Retinal pigment epithelial cell (primary cell): ENCODE results near the gene CDC42BPG.

Source experiments
- DNase-seq: peaks from one replicate; pipeline ENCODE4 v3.0.0-alpha.2; 2010; ENCODE audit warnings: low read depth
- H3K4me3 ChIP-seq: 2 replicates; pipeline ENCODE4 v1.5.1; 2011; ENCODE audit warnings: mild to moderate bottlenecking, low read length, control low read depth, moderate library complexity
- CTCF ChIP-seq: conservative IDR thresholded peaks from 2 replicates; pipeline ENCODE4 v1.5.1; 2011; ENCODE audit warnings: low read depth, low read length, control low read depth, inconsistent platforms

CDC42BPG gene

GRCh38 chr11:64852804-64853509 lies 8.5 kb upstream of the CDC42BPG start:
- DNase-seq, result no peak
- no peak for TF ChIP-seq CTCF
- no peak overlapping the region for H3K4me3 ChIP-seq

- TF ChIP-seq CTCF, result no peak
- no peak for DNase-seq
- no peak overlapping the region for H3K4me3 ChIP-seq
Measured at GRCh38 chr11:64851831-64852351, 7.4 kb upstream of the CDC42BPG start.

- no peak overlapping the region for H3K4me3 ChIP-seq
- no peak for DNase-seq
- no peak for TF ChIP-seq CTCF
Measured at GRCh38 chr11:64850979-64851567, 6.6 kb upstream of the CDC42BPG start.

GRCh38 chr11:64849598-64850356 lies 5.3 kb upstream of the CDC42BPG start:
- DNase-seq, result no peak
- TF ChIP-seq CTCF, result peak; percentile 2
- H3K4me3 ChIP-seq, result no peak overlapping the region

- DNase-seq, result no peak
- no peak overlapping the region for H3K4me3 ChIP-seq
- TF ChIP-seq CTCF, result peak; percentile 31
Measured at GRCh38 chr11:64848826-64849597, 4.6 kb upstream of the CDC42BPG start.

GRCh38 chr11:64848214-64848825 lies 3.9 kb upstream of the CDC42BPG start:
- no peak overlapping the region for H3K4me3 ChIP-seq
- DNase-seq, result no peak
- TF ChIP-seq CTCF, result no peak
